NT2/D1 (cell line): ENCODE results near the gene CLCN6.

Experiments used
- DNase-seq: peaks from one replicate; pipeline ENCODE4 v3.0.0-alpha.2; 2011; ENCODE audit warnings: low read depth, low spot score
- H3K27me3 ChIP-seq: 2 replicates; pipeline ENCODE4 v1.6.0; 2011; ENCODE audit warnings: mild to moderate bottlenecking; ENCODE audit not compliant: insufficient read length, insufficient read depth
- H3K36me3 ChIP-seq: 2 replicates; pipeline ENCODE4 v1.6.1; 2011; ENCODE audit warnings: mild to moderate bottlenecking, low read length, mixed read lengths; ENCODE audit not compliant: insufficient read depth, insufficient read length
- H3K4me1 ChIP-seq: 2 replicates; pipeline ENCODE4 v1.5.1; 2011; ENCODE audit not compliant: insufficient read depth, insufficient read length
- H3K4me3 ChIP-seq: 2 replicates; pipeline ENCODE4 v1.5.1; 2011; ENCODE audit warnings: low read depth; ENCODE audit not compliant: insufficient read length
- H3K9ac ChIP-seq: 2 replicates; pipeline ENCODE4 v1.6.0; 2011; ENCODE audit warnings: low read depth; ENCODE audit not compliant: insufficient read length
- H3K9me3 ChIP-seq: 2 replicates; pipeline ENCODE4 v1.5.1; 2011; ENCODE audit warnings: mild to moderate bottlenecking, low read length; ENCODE audit not compliant: insufficient read depth
- SUZ12 ChIP-seq: IDR thresholded peaks from 2 replicates; pipeline ENCODE4 v1.6.1; 2011; ENCODE audit not compliant: insufficient read length, insufficient read depth; ENCODE audit errors: extremely low read depth
- YY1 ChIP-seq: IDR thresholded peaks from 2 replicates; pipeline ENCODE4 v1.6.1; 2011; ENCODE audit not compliant: insufficient read length, insufficient read depth
- ZNF274 ChIP-seq: IDR thresholded peaks from 2 replicates; pipeline ENCODE4 v1.6.1; 2011; ENCODE audit warnings: mild to moderate bottlenecking, low read depth, low read length

Gene CLCN6

GRCh38 chr1:11847667-11848372, 41.8 kb downstream of the CLCN6 start, which contains the start of gene NPPA:
NPPA (minus strand) TSS chr1:11847783; CDS start chr1:11847684, 99 bp downstream.
- Histone ChIP-seq H3K27me3 (no peaks in the 10 kb centered on the region), H3K4me1 (no peaks in the 10 kb centered on the region), H3K36me3 (peaks cover 39% of the 10 kb centered on the region), H3K4me3 (no peak within 1 kb of the TSS), H3K9ac (no peak within 1 kb of the TSS), H3K9me3 (no peaks in the 10 kb centered on the region)
- TF ChIP-seq SUZ12 (no peak), YY1 (no peak)
- no peak for DNase-seq

- Histone ChIP-seq H3K9me3 (no peaks in the 10 kb centered on the region), H3K36me3 (peaks cover 37% of the 10 kb centered on the region), H3K4me1 (no peaks in the 10 kb centered on the region), H3K9ac (no peak overlapping the region), H3K27me3 (no peaks in the 10 kb centered on the region), H3K4me3 (no peak overlapping the region)
- DNase-seq: no peak
- TF ChIP-seq SUZ12 (no peak), ZNF274 (no peak), YY1 (no peak)
These were observed 42.3 kb downstream of the CLCN6 start for GRCh38 chr1:11848373-11848700.

GRCh38 chr1:11850156-11850555, 44.2 kb downstream of the CLCN6 start:
- H3K4me3 ChIP-seq: no peak overlapping the region
- TF ChIP-seq YY1 (no peak), ZNF274 (no peak), SUZ12 (no peak)
- H3K9ac ChIP-seq: no peak overlapping the region
- peaks cover 20% of the 10 kb centered on the region for H3K36me3 ChIP-seq
- DNase-seq: no peak
- H3K4me1 ChIP-seq: no peaks in the 10 kb centered on the region
- H3K9me3 ChIP-seq: no peaks in the 10 kb centered on the region
- H3K27me3 ChIP-seq: no peaks in the 10 kb centered on the region

- Histone ChIP-seq H3K4me1 (no peaks in the 10 kb centered on the region), H3K27me3 (no peaks in the 10 kb centered on the region), H3K4me3 (no peak overlapping the region), H3K9ac (no peak overlapping the region), H3K9me3 (no peaks in the 10 kb centered on the region), H3K36me3 (peaks cover 12% of the 10 kb centered on the region)
- DNase-seq: no peak
- TF ChIP-seq SUZ12 (no peak), YY1 (no peak), ZNF274 (no peak)
These were observed 45.2 kb downstream of the CLCN6 start for GRCh38 chr1:11851180-11851579.

- no peak for TF ChIP-seq ZNF274
- TF ChIP-seq YY1: no peak
- no peak for TF ChIP-seq SUZ12
- Histone ChIP-seq H3K4me3 (no peak overlapping the region), H3K9me3 (no peaks in the 10 kb centered on the region), H3K9ac (no peak overlapping the region), H3K27me3 (peaks cover 22% of the 10 kb centered on the region), H3K36me3 (peaks cover 4% of the 10 kb centered on the region), H3K4me1 (no peaks in the 10 kb centered on the region)
- DNase-seq: no peak
These were observed 48.5 kb downstream of the CLCN6 start for GRCh38 chr1:11854519-11854918.

GRCh38 chr1:11855430-11855829, 49.4 kb downstream of the CLCN6 start:
- no peak overlapping the region for H3K4me3 ChIP-seq
- H3K9me3 ChIP-seq: no peaks in the 10 kb centered on the region
- no peaks in the 10 kb centered on the region for H3K4me1 ChIP-seq
- H3K27me3 ChIP-seq: peaks cover 29% of the 10 kb centered on the region
- TF ChIP-seq YY1 (no peak), SUZ12 (no peak), ZNF274 (no peak)
- no peak for DNase-seq
- H3K36me3 ChIP-seq: peaks cover 4% of the 10 kb centered on the region
- no peak overlapping the region for H3K9ac ChIP-seq

- H3K27me3 ChIP-seq: peaks cover 38% of the 10 kb centered on the region
These were observed 50.7 kb downstream of the CLCN6 start for GRCh38 chr1:11856698-11857097.

More at GRCh38 chr1:11856698-11857097, 50.7 kb downstream of the CLCN6 start:
- Histone ChIP-seq H3K4me3 (no peak overlapping the region), H3K36me3 (peaks cover 4% of the 10 kb centered on the region), H3K4me1 (no peaks in the 10 kb centered on the region), H3K9ac (no peak overlapping the region), H3K9me3 (no peaks in the 10 kb centered on the region)
- TF ChIP-seq YY1: no peak
- TF ChIP-seq SUZ12: no peak
- TF ChIP-seq ZNF274: no peak
- DNase-seq: no peak
